Glutamatergic neuron (in vitro differentiated cells): ENCODE measurements around the gene DEPDC1. TPM values are rescaled to one million over a fixed set of nuclear protein-coding genes. Genes with fewer than 3 reads are reported as not detected.
A peak's percentile ranks its signal among the peaks of the same experiment; 100 is the strongest.

Source experiments
- DNase-seq: peaks from one replicate; pipeline ENCODE4 v3.0.0; 2022
- H3K27ac Mint-ChIP-seq: one replicate; pipeline ENCODE4 v1.8.0; 2020; ENCODE audit warnings: mild to moderate bottlenecking, mixed read lengths, inconsistent platforms; ENCODE audit not compliant: unreplicated experiment
- H3K27me3 Mint-ChIP-seq: one replicate; pipeline ENCODE4 v1.8.0; 2020; ENCODE audit warnings: mild to moderate bottlenecking, moderate library complexity, mixed read lengths, inconsistent platforms; ENCODE audit not compliant: unreplicated experiment
- H3K36me3 Mint-ChIP-seq: one replicate; pipeline ENCODE4 v1.8.0; 2020; ENCODE audit warnings: mild to moderate bottlenecking, mixed read lengths, inconsistent platforms; ENCODE audit not compliant: unreplicated experiment
- H3K4me1 Mint-ChIP-seq: one replicate; pipeline ENCODE4 v1.8.0; 2020; ENCODE audit warnings: mild to moderate bottlenecking, low read depth, mixed read lengths, inconsistent platforms; ENCODE audit not compliant: unreplicated experiment
- H3K4me3 Mint-ChIP-seq: one replicate; pipeline ENCODE4 v1.8.0; 2020; ENCODE audit warnings: mild to moderate bottlenecking, mixed read lengths, inconsistent platforms; ENCODE audit not compliant: unreplicated experiment
- H3K9me3 Mint-ChIP-seq: one replicate; pipeline ENCODE4 v1.8.0; 2020; ENCODE audit warnings: mild to moderate bottlenecking, moderate library complexity, mixed read lengths, inconsistent platforms; ENCODE audit not compliant: unreplicated experiment
- total RNA-seq: library from RNA; stranded (reverse); fragmentation: NEBNext Ultra II Directional; extraction: Animal tissue kit (Norgen Biotek cat#: 25700); gene quantifications from one replicate; pipeline ENCODE4 v1.2.1, GENCODE V29; 2021; ENCODE audit not compliant: unreplicated experiment
- TF ChIP-seq, protein P1 (sequence below): fragments of 200-600 bp; sonication (generic); IDR thresholded peaks from one replicate; pipeline ENCODE4 v1.5.0; 2021; ENCODE audit not compliant: partially characterized antibody, unreplicated experiment

DEPDC1 gene
- total RNA-seq, 1 donor from 2014 or later, result 2.5 TPM

DNA sequence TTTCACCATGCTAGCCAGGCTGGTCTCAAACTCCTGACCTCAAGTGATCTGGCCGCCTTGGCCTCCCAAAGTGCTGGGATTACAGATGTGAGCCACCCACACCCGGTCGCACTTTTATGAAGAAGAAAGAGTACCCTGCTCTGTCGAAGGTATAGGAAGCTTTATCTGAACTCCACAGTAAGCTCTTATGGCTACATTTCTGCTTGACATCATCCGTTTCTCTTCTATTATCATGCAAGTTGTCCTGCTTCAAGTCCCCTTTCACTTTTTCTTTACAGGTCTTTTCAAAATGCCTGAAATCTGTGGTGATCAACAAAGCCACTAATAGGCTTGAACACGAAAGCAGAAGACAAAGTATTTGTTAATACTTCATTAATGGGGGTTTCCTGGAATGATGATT, 51.2 kb downstream of the DEPDC1 start:
- no peak for DNase-seq
- TF ChIP-seq, protein P1, sequence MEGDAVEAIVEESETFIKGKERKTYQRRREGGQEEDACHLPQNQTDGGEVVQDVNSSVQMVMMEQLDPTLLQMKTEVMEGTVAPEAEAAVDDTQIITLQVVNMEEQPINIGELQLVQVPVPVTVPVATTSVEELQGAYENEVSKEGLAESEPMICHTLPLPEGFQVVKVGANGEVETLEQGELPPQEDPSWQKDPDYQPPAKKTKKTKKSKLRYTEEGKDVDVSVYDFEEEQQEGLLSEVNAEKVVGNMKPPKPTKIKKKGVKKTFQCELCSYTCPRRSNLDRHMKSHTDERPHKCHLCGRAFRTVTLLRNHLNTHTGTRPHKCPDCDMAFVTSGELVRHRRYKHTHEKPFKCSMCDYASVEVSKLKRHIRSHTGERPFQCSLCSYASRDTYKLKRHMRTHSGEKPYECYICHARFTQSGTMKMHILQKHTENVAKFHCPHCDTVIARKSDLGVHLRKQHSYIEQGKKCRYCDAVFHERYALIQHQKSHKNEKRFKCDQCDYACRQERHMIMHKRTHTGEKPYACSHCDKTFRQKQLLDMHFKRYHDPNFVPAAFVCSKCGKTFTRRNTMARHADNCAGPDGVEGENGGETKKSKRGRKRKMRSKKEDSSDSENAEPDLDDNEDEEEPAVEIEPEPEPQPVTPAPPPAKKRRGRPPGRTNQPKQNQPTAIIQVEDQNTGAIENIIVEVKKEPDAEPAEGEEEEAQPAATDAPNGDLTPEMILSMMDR, result no peak

DNA sequence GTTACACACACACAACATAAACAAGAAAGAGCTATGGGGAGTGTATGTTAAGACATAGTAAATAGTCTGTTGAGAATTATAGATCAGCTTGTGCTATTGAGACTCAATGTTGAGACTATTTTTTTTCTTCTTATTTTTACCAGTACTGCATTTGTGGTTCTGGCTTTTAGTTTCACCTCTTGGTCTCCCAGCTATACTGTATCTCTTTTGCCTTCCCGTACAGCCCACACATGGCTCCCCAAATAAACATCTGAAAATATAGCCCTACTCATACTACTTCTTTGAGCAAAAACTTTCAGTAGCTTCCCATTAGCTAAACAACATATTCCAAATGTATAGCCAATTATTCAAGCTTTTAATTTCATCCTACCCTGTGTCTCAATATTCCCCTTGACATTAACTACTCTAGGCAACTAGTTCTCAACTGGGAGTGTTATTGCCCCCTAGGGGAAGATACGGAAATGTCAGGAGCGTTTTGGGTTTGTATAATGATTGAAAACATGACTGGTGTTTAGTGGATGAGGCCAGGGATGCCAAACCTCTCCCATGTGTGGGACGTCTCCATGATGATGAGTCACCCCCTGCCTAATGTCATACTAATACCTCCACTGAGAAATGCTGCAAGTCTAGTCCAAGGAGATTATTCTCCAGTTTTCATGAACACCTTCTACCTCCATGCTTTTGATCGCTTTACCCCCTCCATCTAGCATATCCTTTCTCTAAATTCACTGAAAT, 53.9 kb downstream of the DEPDC1 start:
- no peak overlapping the region for H3K4me3 Mint-ChIP-seq
- H3K4me1 Mint-ChIP-seq, result no peaks in the 10 kb centered on the region
- H3K9me3 Mint-ChIP-seq, result no peaks in the 10 kb centered on the region
- H3K27me3 Mint-ChIP-seq, result peaks cover 2% of the 10 kb centered on the region
- H3K36me3 Mint-ChIP-seq, result no peaks in the 10 kb centered on the region
- no peak overlapping the region for H3K27ac Mint-ChIP-seq
- TF ChIP-seq, protein P1, result peak; percentile 73
- DNase-seq, result no peak

More for the DNA sequence above, 51.2 kb downstream of the DEPDC1 start:
- Mint-ChIP-seq H3K9me3 (no peaks in the 10 kb centered on the region), H3K27me3 (peaks cover 2% of the 10 kb centered on the region), H3K36me3 (no peaks in the 10 kb centered on the region), H3K4me3 (no peak overlapping the region), H3K4me1 (no peaks in the 10 kb centered on the region), H3K27ac (no peak overlapping the region)

DNA sequence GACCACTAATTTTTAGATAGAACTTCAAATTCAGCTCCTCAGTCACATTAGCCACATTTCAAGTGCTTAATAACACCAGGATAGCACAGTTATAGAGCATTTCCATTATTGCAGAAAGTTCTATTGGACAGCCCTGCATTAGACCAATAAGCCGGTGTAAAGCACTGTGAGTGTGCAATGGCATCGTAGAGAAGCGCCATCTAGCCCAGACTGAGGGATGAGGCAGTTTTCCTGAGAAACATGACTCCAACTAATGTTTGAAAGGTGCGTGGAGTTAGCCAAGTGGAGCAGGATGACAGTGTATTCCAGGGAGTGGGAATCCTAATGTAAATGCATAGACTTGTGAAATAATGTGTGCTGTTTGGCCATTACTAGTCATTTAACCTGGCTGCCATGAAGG, 54.9 kb downstream of the DEPDC1 start:
- H3K27ac Mint-ChIP-seq, result no peak overlapping the region
- H3K9me3 Mint-ChIP-seq, result no peaks in the 10 kb centered on the region
- H3K4me3 Mint-ChIP-seq, result no peak overlapping the region
- no peaks in the 10 kb centered on the region for H3K4me1 Mint-ChIP-seq
- no peak for DNase-seq
- no peaks in the 10 kb centered on the region for H3K36me3 Mint-ChIP-seq
- H3K27me3 Mint-ChIP-seq, result peaks cover 2% of the 10 kb centered on the region
- TF ChIP-seq, protein P1, result no peak

DNA sequence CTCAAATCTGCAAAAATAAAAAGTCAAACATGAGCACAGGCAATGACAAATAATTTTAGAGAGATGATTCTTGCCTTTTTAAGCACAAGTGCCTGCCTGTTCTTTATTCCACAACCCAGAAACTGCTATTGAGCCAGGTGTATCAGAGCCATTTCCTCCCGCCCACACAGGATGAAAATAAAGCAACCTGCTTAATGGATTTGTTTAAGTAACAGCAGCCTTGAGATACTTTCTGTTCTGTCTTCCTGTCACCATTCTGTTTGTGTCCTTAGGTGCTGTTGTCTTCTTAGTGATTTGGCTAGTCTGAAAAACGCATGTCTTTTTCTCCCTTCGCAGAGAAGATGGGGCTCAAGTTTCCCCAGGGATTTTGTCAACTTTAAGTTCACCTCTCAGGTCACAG, 58.6 kb downstream of the DEPDC1 start:
- H3K9me3 Mint-ChIP-seq, result no peaks in the 10 kb centered on the region
- no peaks in the 10 kb centered on the region for H3K36me3 Mint-ChIP-seq
- no peak overlapping the region for H3K4me3 Mint-ChIP-seq
- H3K27ac Mint-ChIP-seq, result no peak overlapping the region
- DNase-seq, result no peak
- no peaks in the 10 kb centered on the region for H3K4me1 Mint-ChIP-seq
- peaks cover under 1% of the 10 kb centered on the region for H3K27me3 Mint-ChIP-seq
- TF ChIP-seq, protein P1, result no peak

DNA sequence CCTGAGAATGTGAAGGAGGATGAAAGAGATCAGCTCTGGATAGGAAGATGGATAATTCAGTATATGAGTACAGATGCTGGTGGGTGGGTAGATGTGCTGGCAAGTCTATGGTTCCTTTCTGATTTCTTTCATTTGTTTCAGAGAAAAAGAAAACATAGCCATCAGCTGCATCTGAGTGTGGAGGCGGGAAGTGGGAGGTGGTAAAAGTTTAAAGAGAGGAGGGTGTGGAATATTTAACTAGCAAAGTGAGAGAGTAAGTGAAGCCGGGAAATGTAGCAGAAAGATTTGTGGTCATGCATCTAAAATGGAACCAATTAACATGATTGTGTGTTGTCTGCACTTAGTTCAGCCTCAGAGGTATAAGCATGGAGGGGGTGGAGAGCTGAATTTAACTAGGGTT, 63.5 kb downstream of the DEPDC1 start:
- Mint-ChIP-seq H3K4me3 (no peak overlapping the region), H3K9me3 (no peaks in the 10 kb centered on the region), H3K27me3 (no peaks in the 10 kb centered on the region), H3K36me3 (no peaks in the 10 kb centered on the region), H3K27ac (no peak overlapping the region), H3K4me1 (no peaks in the 10 kb centered on the region)
- TF ChIP-seq, protein P1, result no peak
- DNase-seq, result no peak
